Ammon's horn (tissue), 1 donor: Measurements from ENCODE around the gene STK16.
"Not testable (repeated sequence)": the region's sequence is repeated elsewhere in the genome, so short reads cannot be mapped to it uniquely, and the experiment has no call there.

Experiments used
- DNase-seq: peaks from one replicate; pipeline ENCODE4 v3.0.0-alpha.2; 2016; ENCODE audit warnings: low spot score

STK16 gene

GRCh38 chr2:219244789-219245147 is 511 bp upstream of the STK16 start:
- no peak for DNase-seq

GRCh38 chr2:219245899-219246230 is 586 bp downstream of the STK16 start:
- DNase-seq = no peak

GRCh38 chr2:219246559-219246958 is 1.3 kb downstream of the STK16 start:
- DNase-seq = no peak

GRCh38 chr2:219247678-219248642 is 2.7 kb downstream of the STK16 start:
- no peak for DNase-seq

GRCh38 chr2:219248845-219249202 is 3.5 kb downstream of the STK16 start:
- DNase-seq = no peak

GRCh38 chr2:219249203-219249980 is 4.1 kb downstream of the STK16 start:
- peak; percentile 75 for DNase-seq

- no peak for DNase-seq
Measured at GRCh38 chr2:219250049-219250781, 4.9 kb downstream of the STK16 start.

- DNase-seq = no peak
Measured at GRCh38 chr2:219251656-219252055, 6.4 kb downstream of the STK16 start.

- DNase-seq = no peak
Measured at GRCh38 chr2:219252084-219252483, 6.8 kb downstream of the STK16 start.

GRCh38 chr2:219252570-219252899 is 7.3 kb downstream of the STK16 start:
- no peak for DNase-seq

- DNase-seq = no peak
Measured at GRCh38 chr2:219252900-219253752, 7.8 kb downstream of the STK16 start, which contains the start of gene TUBA4B. TUBA4B (plus strand) TSS chr2:219253243; CDS start chr2:219253408, 165 bp downstream.

GRCh38 chr2:219253753-219254589 is 8.7 kb downstream of the STK16 start, which contains the start of gene TUBA4A:
TUBA4A (minus strand) TSS chr2:219253918; CDS start chr2:219253858, 60 bp downstream.
- DNase-seq = peak; percentile 89

GRCh38 chr2:219254590-219255201 is 9.4 kb downstream of the STK16 start:
- no peak for DNase-seq

- DNase-seq = not testable (repeated sequence)
Measured at GRCh38 chr2:219258942-219259341, 13.7 kb downstream of the STK16 start.

- DNase-seq = no peak
Measured at GRCh38 chr2:219261024-219261855, 16.0 kb downstream of the STK16 start.

GRCh38 chr2:219266232-219266631 is 21.0 kb downstream of the STK16 start:
- DNase-seq = no peak

GRCh38 chr2:219266886-219267285 is 21.6 kb downstream of the STK16 start:
- no peak for DNase-seq

- no peak for DNase-seq
Measured at GRCh38 chr2:219268294-219268693, 23.0 kb downstream of the STK16 start.

- DNase-seq = no peak
Measured at GRCh38 chr2:219269362-219270054, 24.2 kb downstream of the STK16 start.
